ENCODE data around the gene FBXO28.

FBXO28 gene

DNA sequence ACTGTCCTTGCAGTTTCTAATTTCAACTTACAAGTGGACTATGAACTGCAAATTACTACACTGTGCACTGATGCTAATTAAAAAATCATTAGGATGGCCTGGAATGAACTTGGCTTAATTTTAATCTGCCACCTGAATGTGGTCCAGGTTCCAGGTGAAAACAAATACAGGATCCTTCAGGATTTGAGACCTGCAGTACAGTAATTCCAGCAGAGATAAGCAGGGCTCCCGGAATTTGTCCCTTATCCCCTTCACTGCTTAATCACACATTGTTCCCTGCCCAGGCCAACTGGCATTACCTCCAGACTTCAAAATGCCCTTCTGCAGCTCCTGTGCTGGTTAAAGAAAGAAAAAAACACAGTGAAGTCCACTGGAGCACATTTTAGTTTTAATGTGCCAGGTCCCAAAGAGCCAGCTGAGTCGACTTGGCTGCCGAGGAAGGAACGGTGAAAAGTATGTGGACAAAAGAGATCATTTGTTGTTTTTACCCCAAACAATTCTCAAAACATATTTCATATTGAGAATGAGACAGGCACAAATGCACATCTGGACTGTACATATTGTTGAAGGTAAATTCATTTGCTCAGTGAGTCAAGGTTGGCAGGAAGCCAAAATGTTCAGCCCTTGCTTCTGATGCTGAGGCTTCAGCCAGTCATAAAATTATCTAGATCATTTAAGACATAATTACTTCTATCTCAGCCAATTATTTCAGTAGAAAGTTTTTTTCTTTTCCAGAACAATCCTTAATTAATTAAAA is 97.5 kb downstream of the FBXO28 start:
- Histone ChIP-seq H3K4me1 (ENCODE audit: control insufficient read depth, insufficient read depth, low read length, poor library complexity, severe bottlenecking) (no peaks in the 10 kb centered on the region), H3K27ac (ENCODE audit: insufficient read depth, low read length, poor library complexity, severe bottlenecking) (no peak overlapping the region)
- no peak for DNase-seq

More for the DNA sequence above, 97.5 kb downstream of the FBXO28 start:
- H3K27me3 ChIP-seq (replicated peaks; ENCODE audit: control insufficient read depth, insufficient read depth, low read length, poor library complexity, severe bottlenecking), result no peaks in the 10 kb centered on the region
- H3K9me3 ChIP-seq (ENCODE audit: control insufficient read depth, low read length), result no peaks in the 10 kb centered on the region
- H3K36me3 ChIP-seq (ENCODE audit: control insufficient read depth, insufficient read depth, low read length), result no peaks in the 10 kb centered on the region
- H3K4me3 ChIP-seq (ENCODE audit: insufficient read depth, low read depth, low read length, poor library complexity, severe bottlenecking), result no peak overlapping the region

Data from effector memory CD4-positive, alpha-beta T cell (primary cell).